ENCODE results near the gene RNF207.

Gene RNF207

GRCh38 chr1:6205849-6206519 lies at the start of gene RNF207:
Gene RNF207, plus strand, starts transcription at chr1:6206119. Its CDS starts 417 bp downstream, at chr1:6206536.
- peak; percentile 85 for DNase-seq (ENCODE audit: extremely low read depth, insufficient read length)
- Histone ChIP-seq H3K36me3 (ENCODE audit: control insufficient read depth, insufficient read depth, low read length) (peaks cover 5% of the 10 kb centered on the region), H3K27me3 (replicated peaks; ENCODE audit: control insufficient read depth, insufficient read depth, low read length) (no peaks in the 10 kb centered on the region), H3K4me3 (replicated peaks; ENCODE audit: low read depth, low read length) (peak within 1 kb of the TSS; percentile 87)
- no peak for TF ChIP-seq CTCF (IDR thresholded peaks at IDR 0.05; ENCODE audit: insufficient read depth, low read length, poor library complexity, severe bottlenecking)

GRCh38 chr1:6157132-6157527 lies 48.8 kb upstream of the RNF207 start:
- TF ChIP-seq CTCF (IDR thresholded peaks at IDR 0.05; ENCODE audit: insufficient read depth, low read length, poor library complexity, severe bottlenecking), result no peak
- DNase-seq (ENCODE audit: extremely low read depth, insufficient read length), result no peak
- no peak overlapping the region for H3K4me3 ChIP-seq (replicated peaks; ENCODE audit: low read depth, low read length)
- no peaks in the 10 kb centered on the region for H3K27me3 ChIP-seq (replicated peaks; ENCODE audit: control insufficient read depth, insufficient read depth, low read length)
- no peaks in the 10 kb centered on the region for H3K36me3 ChIP-seq (ENCODE audit: control insufficient read depth, insufficient read depth, low read length)

GRCh38 chr1:6157528-6158174 lies 48.3 kb upstream of the RNF207 start:
- H3K4me3 ChIP-seq (replicated peaks; ENCODE audit: low read depth, low read length), result no peak overlapping the region
- no peak for DNase-seq (ENCODE audit: extremely low read depth, insufficient read length)
- no peaks in the 10 kb centered on the region for H3K36me3 ChIP-seq (ENCODE audit: control insufficient read depth, insufficient read depth, low read length)
- H3K27me3 ChIP-seq (replicated peaks; ENCODE audit: control insufficient read depth, insufficient read depth, low read length), result no peaks in the 10 kb centered on the region
- TF ChIP-seq CTCF (IDR thresholded peaks at IDR 0.05; ENCODE audit: insufficient read depth, low read length, poor library complexity, severe bottlenecking), result no peak

- no peak for TF ChIP-seq CTCF (IDR thresholded peaks at IDR 0.05; ENCODE audit: insufficient read depth, low read length, poor library complexity, severe bottlenecking)
These were observed 47.7 kb upstream of the RNF207 start for GRCh38 chr1:6158181-6158580.

GRCh38 chr1:6162341-6162740 lies 43.6 kb upstream of the RNF207 start:
- H3K4me3 ChIP-seq (replicated peaks; ENCODE audit: low read depth, low read length), result no peak overlapping the region
- peaks cover 3% of the 10 kb centered on the region for H3K27me3 ChIP-seq (replicated peaks; ENCODE audit: control insufficient read depth, insufficient read depth, low read length)
- TF ChIP-seq CTCF (IDR thresholded peaks at IDR 0.05; ENCODE audit: insufficient read depth, low read length, poor library complexity, severe bottlenecking), result no peak
- no peaks in the 10 kb centered on the region for H3K36me3 ChIP-seq (ENCODE audit: control insufficient read depth, insufficient read depth, low read length)
- no peak for DNase-seq (ENCODE audit: extremely low read depth, insufficient read length)

More at GRCh38 chr1:6158181-6158580, 47.7 kb upstream of the RNF207 start:
- no peak for DNase-seq (ENCODE audit: extremely low read depth, insufficient read length)
- H3K4me3 ChIP-seq (replicated peaks; ENCODE audit: low read depth, low read length), result no peak overlapping the region
- H3K36me3 ChIP-seq (ENCODE audit: control insufficient read depth, insufficient read depth, low read length), result no peaks in the 10 kb centered on the region
- peaks cover 3% of the 10 kb centered on the region for H3K27me3 ChIP-seq (replicated peaks; ENCODE audit: control insufficient read depth, insufficient read depth, low read length)
